GM12892 (cell line): ENCODE data around the gene TTLL11.
A peak's percentile ranks its signal among the peaks of the same experiment; 100 is the strongest.

ENCODE experiments used
- DNase-seq: peaks from one replicate; pipeline ENCODE4 v3.0.0; 2011; ENCODE audit not compliant: insufficient read length
- FAIRE-seq: peaks from 2 replicates; lab custom pipeline; 2011; peaks lifted over from hg19 to GRCh38; lab: Jason Lieb, UNC
- POLR2A ChIP-seq: IDR thresholded peaks from 2 replicates; pipeline ENCODE4 v1.6.1; 2011; ENCODE audit warnings: low read depth, low read length, control low read depth
- POLR2AphosphoS5 ChIP-seq: IDR thresholded peaks from 2 replicates; pipeline ENCODE4 v1.6.1; 2011; ENCODE audit warnings: low read depth, low read length, control low read depth
- TAF1 ChIP-seq: IDR thresholded peaks from 2 replicates; pipeline ENCODE4 v1.6.1; 2011; ENCODE audit warnings: low read depth, mild to moderate bottlenecking, control low read depth, low read length, borderline replicate concordance

TTLL11 gene

GRCh38 chr9:121839726-121840500, 253.2 kb downstream of the TTLL11 start:
- FAIRE-seq (peak; percentile 87), DNase-seq (no peak)
- no peak for TF ChIP-seq POLR2AphosphoS5
- TF ChIP-seq TAF1, result no peak
- TF ChIP-seq POLR2A, result no peak

GRCh38 chr9:121838746-121839669, 254.1 kb downstream of the TTLL11 start:
- FAIRE-seq, result peak; percentile 38
- no peak for TF ChIP-seq POLR2A
- no peak for TF ChIP-seq TAF1
- TF ChIP-seq POLR2AphosphoS5, result no peak

GRCh38 chr9:121837113-121837961, 255.8 kb downstream of the TTLL11 start:
- FAIRE-seq (no peak), DNase-seq (no peak)
- TF ChIP-seq POLR2AphosphoS5 (no peak), POLR2A (no peak), TAF1 (no peak)

More at GRCh38 chr9:121838746-121839669, 254.1 kb downstream of the TTLL11 start:
- no peak for DNase-seq

GRCh38 chr9:121836366-121836885, 256.7 kb downstream of the TTLL11 start:
- FAIRE-seq, result no peak

GRCh38 chr9:121835587-121836365, 257.3 kb downstream of the TTLL11 start:
- TF ChIP-seq TAF1, result no peak
- TF ChIP-seq POLR2AphosphoS5, result no peak
- no peak for TF ChIP-seq POLR2A
- FAIRE-seq, result no peak
- no peak for DNase-seq

More at GRCh38 chr9:121836366-121836885, 256.7 kb downstream of the TTLL11 start:
- TF ChIP-seq POLR2AphosphoS5, result no peak
- TF ChIP-seq TAF1, result no peak
- TF ChIP-seq POLR2A, result no peak
- DNase-seq, result no peak

- DNase-seq, result no peak
- TF ChIP-seq POLR2A (no peak), POLR2AphosphoS5 (no peak), TAF1 (no peak)
- no peak for FAIRE-seq
These were observed 260.0 kb downstream of the TTLL11 start for GRCh38 chr9:121833061-121833460.

GRCh38 chr9:121831869-121832268, 261.2 kb downstream of the TTLL11 start:
- TF ChIP-seq POLR2A, result no peak
- TF ChIP-seq TAF1, result no peak
- TF ChIP-seq POLR2AphosphoS5, result no peak
- DNase-seq (no peak), FAIRE-seq (no peak)

- FAIRE-seq (no peak), DNase-seq (no peak)
- TF ChIP-seq POLR2A (no peak), TAF1 (no peak), POLR2AphosphoS5 (no peak)
These were observed 262.5 kb downstream of the TTLL11 start for GRCh38 chr9:121830441-121831140.

GRCh38 chr9:121827251-121827967, 265.7 kb downstream of the TTLL11 start:
- no peak for FAIRE-seq
- no peak for TF ChIP-seq POLR2AphosphoS5
- TF ChIP-seq POLR2A, result no peak
- no peak for TF ChIP-seq TAF1
- DNase-seq, result no peak

GRCh38 chr9:121826711-121827110, 266.4 kb downstream of the TTLL11 start:
- no peak for TF ChIP-seq POLR2A
- TF ChIP-seq TAF1, result no peak
- no peak for TF ChIP-seq POLR2AphosphoS5
- FAIRE-seq, result no peak
- DNase-seq, result no peak
